Measurements from ENCODE around the gene KLHL8. TPM values are rescaled to one million over a fixed set of nuclear protein-coding genes. Genes with fewer than 3 reads are reported as not detected.

KLHL8 gene
- polyA plus RNA-seq, 1 donor from 2014 or later = 15.0 TPM

GRCh38 chr4:87128006-87128705, 92.3 kb downstream of the KLHL8 start:
- Histone ChIP-seq H3K9ac (ENCODE audit: low read length) (no peak overlapping the region), H3K9me3 (ENCODE audit: low read length) (no peaks in the 10 kb centered on the region), H3K4me3 (ENCODE audit: low read length) (no peak overlapping the region), H2AFZ (ENCODE audit: low read depth, low read length) (no peak overlapping the region), H4K20me1 (ENCODE audit: insufficient read depth) (no peaks in the 10 kb centered on the region), H3K4me2 (ENCODE audit: low read length) (no peak overlapping the region), H3K27ac (ENCODE audit: low read length) (no peak overlapping the region), H3K27me3 (ENCODE audit: insufficient read depth, low read depth, low read length) (no peaks in the 10 kb centered on the region), H3K79me2 (replicated peaks; ENCODE audit: insufficient read depth, low read length) (no peaks in the 10 kb centered on the region), H3K9me2 (ENCODE audit: insufficient read depth, low read length) (no peaks in the 10 kb centered on the region), H3F3A (ENCODE audit: insufficient read depth, low read length, poor library complexity, severe bottlenecking) (no peaks in the 10 kb centered on the region), H3K36me3 (ENCODE audit: insufficient read depth, low read length) (no peaks in the 10 kb centered on the region)
- TF ChIP-seq EP300 (conservative IDR thresholded peaks at IDR 0.05; ENCODE audit: poor library complexity, severe bottlenecking) (no peak), MXI1 (conservative IDR thresholded peaks at IDR 0.05; ENCODE audit: poor library complexity, severe bottlenecking) (no peak), EZH2 (IDR thresholded peaks at IDR 0.05; ENCODE audit: borderline replicate concordance, insufficient read depth, low read length, poor library complexity, severe bottlenecking) (no peak), REST (IDR thresholded peaks at IDR 0.05; ENCODE audit: borderline replicate concordance) (no peak), TAF1 (IDR thresholded peaks at IDR 0.05; ENCODE audit: low read depth) (no peak), POLR2AphosphoS5 (IDR thresholded peaks at IDR 0.05) (no peak), RAD21 (conservative IDR thresholded peaks at IDR 0.05) (no peak), SMC3 (conservative IDR thresholded peaks at IDR 0.05; ENCODE audit: poor library complexity) (no peak)
- TF ChIP-seq, protein P1, sequence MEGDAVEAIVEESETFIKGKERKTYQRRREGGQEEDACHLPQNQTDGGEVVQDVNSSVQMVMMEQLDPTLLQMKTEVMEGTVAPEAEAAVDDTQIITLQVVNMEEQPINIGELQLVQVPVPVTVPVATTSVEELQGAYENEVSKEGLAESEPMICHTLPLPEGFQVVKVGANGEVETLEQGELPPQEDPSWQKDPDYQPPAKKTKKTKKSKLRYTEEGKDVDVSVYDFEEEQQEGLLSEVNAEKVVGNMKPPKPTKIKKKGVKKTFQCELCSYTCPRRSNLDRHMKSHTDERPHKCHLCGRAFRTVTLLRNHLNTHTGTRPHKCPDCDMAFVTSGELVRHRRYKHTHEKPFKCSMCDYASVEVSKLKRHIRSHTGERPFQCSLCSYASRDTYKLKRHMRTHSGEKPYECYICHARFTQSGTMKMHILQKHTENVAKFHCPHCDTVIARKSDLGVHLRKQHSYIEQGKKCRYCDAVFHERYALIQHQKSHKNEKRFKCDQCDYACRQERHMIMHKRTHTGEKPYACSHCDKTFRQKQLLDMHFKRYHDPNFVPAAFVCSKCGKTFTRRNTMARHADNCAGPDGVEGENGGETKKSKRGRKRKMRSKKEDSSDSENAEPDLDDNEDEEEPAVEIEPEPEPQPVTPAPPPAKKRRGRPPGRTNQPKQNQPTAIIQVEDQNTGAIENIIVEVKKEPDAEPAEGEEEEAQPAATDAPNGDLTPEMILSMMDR (IDR thresholded peaks at IDR 0.05; ENCODE audit: poor library complexity, severe bottlenecking) = no peak

- TF ChIP-seq MXI1 (conservative IDR thresholded peaks at IDR 0.05; ENCODE audit: poor library complexity, severe bottlenecking) (no peak), POLR2AphosphoS5 (IDR thresholded peaks at IDR 0.05) (no peak), EP300 (conservative IDR thresholded peaks at IDR 0.05; ENCODE audit: poor library complexity, severe bottlenecking) (no peak), RAD21 (conservative IDR thresholded peaks at IDR 0.05) (no peak), SMC3 (conservative IDR thresholded peaks at IDR 0.05; ENCODE audit: poor library complexity) (no peak), REST (IDR thresholded peaks at IDR 0.05; ENCODE audit: borderline replicate concordance) (no peak), EZH2 (IDR thresholded peaks at IDR 0.05; ENCODE audit: borderline replicate concordance, insufficient read depth, low read length, poor library complexity, severe bottlenecking) (no peak), TAF1 (IDR thresholded peaks at IDR 0.05; ENCODE audit: low read depth) (no peak)
- TF ChIP-seq, protein P1 (IDR thresholded peaks at IDR 0.05; ENCODE audit: poor library complexity, severe bottlenecking) = no peak
- Histone ChIP-seq H3K4me3 (ENCODE audit: low read length) (no peak overlapping the region), H3K36me3 (ENCODE audit: insufficient read depth, low read length) (no peaks in the 10 kb centered on the region), H3K79me2 (replicated peaks; ENCODE audit: insufficient read depth, low read length) (no peaks in the 10 kb centered on the region), H3K27ac (ENCODE audit: low read length) (no peak overlapping the region), H3K9ac (ENCODE audit: low read length) (no peak overlapping the region), H3K27me3 (ENCODE audit: insufficient read depth, low read depth, low read length) (no peaks in the 10 kb centered on the region), H3K9me2 (ENCODE audit: insufficient read depth, low read length) (no peaks in the 10 kb centered on the region), H2AFZ (ENCODE audit: low read depth, low read length) (no peak overlapping the region), H4K20me1 (ENCODE audit: insufficient read depth) (no peaks in the 10 kb centered on the region), H3F3A (ENCODE audit: insufficient read depth, low read length, poor library complexity, severe bottlenecking) (no peaks in the 10 kb centered on the region), H3K9me3 (ENCODE audit: low read length) (no peaks in the 10 kb centered on the region), H3K4me2 (ENCODE audit: low read length) (no peak overlapping the region)
These were observed 94.4 kb downstream of the KLHL8 start for GRCh38 chr4:87126056-87126455.

All from neural cell (in vitro differentiated cells).